Esophagus squamous epithelium (tissue), 4 donors: ENCODE results near the gene RARB.

Source experiments
- CTCF ChIP-seq, 6 experiments: fragments of 450-650 bp in 4 of 6; fragments of 200-600 bp in 2 of 6; sonication (generic) in 2 of 6; IDR thresholded peaks; one replicate each; pipeline ENCODE4 v1.5.1; 2016 to 2019; ENCODE audit warnings: antibody characterized with exemption in 6 of 6, mild to moderate bottlenecking in 4 of 6, moderate library complexity in 4 of 6
- POLR2A ChIP-seq, 4 donors: fragments of 450-650 bp; IDR thresholded peaks; one replicate each; pipeline ENCODE4 v1.6.1; 2017; ENCODE audit warnings: antibody characterized with exemption in 4 of 4, mild to moderate bottlenecking in 4 of 4, moderate library complexity in 3 of 4

- TF ChIP-seq CTCF (IDR thresholded peaks at IDR 0.05): no peak
- TF ChIP-seq POLR2A (IDR thresholded peaks at IDR 0.05): no peak
Measured at GRCh38 chr3:25390605-25391004, 37.5 kb upstream of the RARB start.
